GM23338 (cell line): ENCODE measurements around the gene ZBTB1. TPM values are rescaled to one million over a fixed set of nuclear protein-coding genes. Genes with fewer than 3 reads are reported as not detected.

Source experiments
- ATAC-seq: fragments of 200-7000 bp; cut with Tn5 transposase; 3 replicates; pipeline ENCODE4 v1.9.1; 2020
- DNase-seq: peaks from one replicate; pipeline ENCODE4 v3.0.0-alpha.2; 2015; ENCODE audit warnings: low spot score
- H2AFZ ChIP-seq: fragments of 200-600 bp; sonication (generic); 2 replicates; pipeline ENCODE4 v1.8.0; 2016; ENCODE audit warnings: antibody characterized with exemption, mild to moderate bottlenecking, moderate library complexity
- H3F3A ChIP-seq: fragments of 200-600 bp; sonication (generic); replicated peaks from 2 replicates; pipeline ENCODE4 v1.8.0; 2017; ENCODE audit warnings: antibody characterized with exemption, mixed run types, low read depth
- H3K27ac ChIP-seq: fragments of 200-600 bp; sonication (generic); 2 replicates; pipeline ENCODE4 v1.6.1; 2016; ENCODE audit warnings: low read depth
- H3K27me3 ChIP-seq: fragments of 200-600 bp; sonication (generic); 2 replicates; pipeline ENCODE4 v1.8.0; 2016; ENCODE audit warnings: mild to moderate bottlenecking, mixed run types, moderate library complexity; ENCODE audit not compliant: insufficient read depth
- H3K36me3 ChIP-seq: fragments of 200-600 bp; sonication (generic); 2 replicates; pipeline ENCODE4 v1.8.0; 2016; ENCODE audit warnings: mild to moderate bottlenecking; ENCODE audit not compliant: insufficient read depth
- H3K4me1 ChIP-seq: fragments of 200-600 bp; sonication (generic); 2 replicates; pipeline ENCODE4 v1.8.0; 2016; ENCODE audit warnings: mild to moderate bottlenecking, moderate library complexity; ENCODE audit not compliant: insufficient read depth
- H3K4me2 ChIP-seq: fragments of 200-600 bp; sonication (generic); 2 replicates; pipeline ENCODE4 v1.7.1; 2017; ENCODE audit warnings: mixed run types
- H3K4me3 ChIP-seq: fragments of 200-600 bp; sonication (generic); 2 replicates; pipeline ENCODE4 v1.6.1; 2016; ENCODE audit warnings: mixed run types
- H3K79me2 ChIP-seq: fragments of 200-600 bp; sonication (generic); replicated peaks from 2 replicates; pipeline ENCODE4 v1.8.0; 2017; ENCODE audit warnings: mild to moderate bottlenecking; ENCODE audit not compliant: insufficient read depth
- H3K9me2 ChIP-seq: fragments of 200-600 bp; sonication (generic); 2 replicates; pipeline ENCODE4 v1.8.0; 2017; ENCODE audit not compliant: insufficient read depth
- H4K20me1 ChIP-seq: fragments of 200-600 bp; sonication (generic); replicated peaks from 2 replicates; pipeline ENCODE4 v1.8.0; 2017; ENCODE audit warnings: mild to moderate bottlenecking; ENCODE audit not compliant: insufficient read depth
- H3K27ac Mint-ChIP-seq: 2 replicates; pipeline ENCODE4 v1.8.0; 2020; ENCODE audit warnings: inconsistent platforms, mild to moderate bottlenecking, moderate library complexity, mixed read lengths
- H3K27me3 Mint-ChIP-seq: 3 replicates; pipeline ENCODE4 v1.8.0; 2022; ENCODE audit warnings: low read depth, mild to moderate bottlenecking, moderate library complexity, mixed read lengths, inconsistent platforms; ENCODE audit not compliant: insufficient read depth, poor library complexity
- H3K36me3 Mint-ChIP-seq: 3 replicates; pipeline ENCODE4 v1.8.0; 2021; ENCODE audit warnings: low read depth, mild to moderate bottlenecking, inconsistent platforms, moderate library complexity, mixed read lengths
- H3K4me1 Mint-ChIP-seq: 3 replicates; pipeline ENCODE4 v1.8.0; 2020; ENCODE audit warnings: mild to moderate bottlenecking, inconsistent platforms, mixed read lengths
- H3K4me3 Mint-ChIP-seq: 3 replicates; pipeline ENCODE4 v1.8.0; 2021; ENCODE audit warnings: moderate library complexity, mild to moderate bottlenecking, inconsistent platforms, mixed read lengths
- H3K9me3 Mint-ChIP-seq: 3 replicates; pipeline ENCODE4 v1.8.0; 2020; ENCODE audit warnings: moderate library complexity, mild to moderate bottlenecking, inconsistent platforms, mixed read lengths
- CREB1 ChIP-seq: fragments of 250-450 bp; sonication (Bioruptor Pico); IDR thresholded peaks from 2 replicates; pipeline ENCODE4 v1.5.0; 2020; ENCODE audit warnings: low read depth, mild to moderate bottlenecking, moderate library complexity
- CTCF ChIP-seq, 2 experiments: fragments of 200-600 bp in 1 of 2; sonication (generic) in 1 of 2; conservative IDR thresholded peaks; 2 replicates each; pipeline versions ENCODE4 v1.5.1 to v1.6.1; 2016 to 2017; ENCODE audit warnings: antibody characterized with exemption in 2 of 2, low read depth in 2 of 2, mild to moderate bottlenecking in 2 of 2, moderate library complexity in 1 of 2
- ETS1 ChIP-seq: IDR thresholded peaks from 2 replicates; pipeline ENCODE4 v1.6.1; 2016; ENCODE audit warnings: antibody characterized with exemption
- EZH2 ChIP-seq: fragments of 200-600 bp; sonication (generic); IDR thresholded peaks from one replicate; pipeline ENCODE4 v1.8.0; 2017; ENCODE audit warnings: antibody characterized with exemption, mild to moderate bottlenecking, low read depth; ENCODE audit not compliant: unreplicated experiment
- EZH2phosphoT487 ChIP-seq: fragments of 200-600 bp; sonication (generic); IDR thresholded peaks from one replicate; pipeline ENCODE4 v1.8.1; 2018; ENCODE audit warnings: antibody characterized with exemption; ENCODE audit not compliant: unreplicated experiment
- JUNB ChIP-seq: IDR thresholded peaks from one replicate; pipeline ENCODE4 v1.6.1; 2016; ENCODE audit warnings: antibody characterized with exemption; ENCODE audit not compliant: unreplicated experiment
- NANOG ChIP-seq: IDR thresholded peaks from 2 replicates; pipeline ENCODE4 v1.6.1; 2016; ENCODE audit warnings: antibody characterized with exemption, borderline replicate concordance
- POLR2AphosphoS5 ChIP-seq: IDR thresholded peaks from 2 replicates; pipeline ENCODE4 v1.6.1; 2016; ENCODE audit warnings: antibody characterized with exemption, low read depth
- REST ChIP-seq: IDR thresholded peaks from one replicate; pipeline ENCODE4 v1.6.1; 2018; ENCODE audit warnings: antibody characterized with exemption; ENCODE audit not compliant: unreplicated experiment
- STAT1 ChIP-seq: IDR thresholded peaks from one replicate; pipeline ENCODE4 v1.6.1; 2016; ENCODE audit warnings: antibody characterized with exemption; ENCODE audit not compliant: unreplicated experiment
- ZNF114 ChIP-seq: fragments of 250-450 bp; sonication (Bioruptor Pico); IDR thresholded peaks from 2 replicates; pipeline ENCODE4 v1.5.0; 2020; ENCODE audit warnings: mild to moderate bottlenecking, moderate library complexity
- ZNF331 ChIP-seq: fragments of 250-450 bp; sonication (Bioruptor Pico); IDR thresholded peaks from 2 replicates; pipeline ENCODE4 v1.5.0; 2020; ENCODE audit warnings: low read depth, mild to moderate bottlenecking, moderate library complexity
- ZNF462 ChIP-seq: fragments of 250-450 bp; sonication (Bioruptor Pico); IDR thresholded peaks from 2 replicates; pipeline ENCODE4 v1.5.0; 2020; ENCODE audit warnings: mild to moderate bottlenecking, moderate library complexity
- polyA plus RNA-seq: library from polyadenylated mRNA; unstranded; fragments of >200 nt; fragmentation: Nextera tagmentation; extraction: Ambion mirVana; gene quantifications from 2 replicates; pipeline ENCODE4 v1.2.1, GENCODE V29; 2016
- total RNA-seq: library from RNA; depleted of rRNA; stranded (reverse); fragments of >200 nt; shearing (Covaris generic); gene quantifications from 2 replicates; pipeline ENCODE4 v1.2.3, GENCODE V29; 2014

Gene ZBTB1
- total and polyA plus RNA-seq, 2 experiments from 2014 or later, result 11.2 to 33.0 TPM

- TF ChIP-seq CREB1 (CRISPR knock-in tag), result no peak
- TF ChIP-seq STAT1, result no peak
- TF ChIP-seq POLR2AphosphoS5, result no peak
- TF ChIP-seq NANOG, result no peak
- no peak for TF ChIP-seq EZH2
- TF ChIP-seq JUNB, result no peak
- TF ChIP-seq ZNF331 (CRISPR knock-in tag), result no peak
These were observed 30.5 kb upstream of the ZBTB1 start (continued) for GRCh38 chr14:64474041-64474440.

- TF ChIP-seq JUNB (no peak), NANOG (no peak), ZNF114 (CRISPR knock-in tag) (no peak), ETS1 (no peak), REST (no peak), CTCF (conservative IDR thresholded peaks at IDR 0.05; ENCODE audit: low read depth in 2 of 2) (no peak), EZH2phosphoT487 (no peak), ZNF462 (CRISPR knock-in tag) (no peak), EZH2 (no peak), ZNF331 (CRISPR knock-in tag) (no peak)
- DNase-seq, result no peak
- Mint-ChIP-seq H3K36me3 (no peaks in the 10 kb centered on the region), H3K27ac (no peak overlapping the region), H3K9me3 (no peaks in the 10 kb centered on the region), H3K4me1 (peaks cover 14% of the 10 kb centered on the region; the same call in 2 of the 3 replicates), H3K4me3 (no peak overlapping the region), H3K27me3 (no peaks in the 10 kb centered on the region)
- ATAC-seq, result no peak
- H3K79me2 ChIP-seq, result no peaks in the 10 kb centered on the region
- H3K9me2 ChIP-seq, result no peaks in the 10 kb centered on the region
- H3K4me3 ChIP-seq, result no peak overlapping the region
- no peaks in the 10 kb centered on the region; the same call in 1 of the 2 replicates for H4K20me1 ChIP-seq
- H2AFZ ChIP-seq, result no peak overlapping the region
- no peaks in the 10 kb centered on the region for H3K36me3 ChIP-seq
- H3K27ac ChIP-seq, result no peak overlapping the region
- H3K4me1 ChIP-seq, result no peaks in the 10 kb centered on the region
- H3K27me3 ChIP-seq, result no peaks in the 10 kb centered on the region
- no peak overlapping the region for H3K4me2 ChIP-seq
- no peaks in the 10 kb centered on the region for H3F3A ChIP-seq
These were observed 29.9 kb upstream of the ZBTB1 start for GRCh38 chr14:64474698-64475097.
